MCF 10A (cell line): ENCODE results near the gene PRPF40A. TPM values are rescaled to one million over a fixed set of nuclear protein-coding genes. Genes with fewer than 3 reads are reported as not detected.

Experiments
- BruUV-seq: library from RNA; stranded (reverse); fragments of 400-500 nt; replicated peaks from 2 replicates; lab custom pipeline; 2021; lab: Mats Ljungman, UMichigan
- CTCF ChIA-PET: fragments of 300-600 bp; sonication (Branson Sonifier 250); formaldehyde crosslinking; extraction: SDS; loops from one replicate; lab custom pipeline; 2021; ENCODE audit warnings: antibody characterized with exemption, inconsistent platforms; lab: Yijun Ruan, JAX
- POLR2A ChIA-PET: fragments of 300-600, 350-650 bp; sonication (Branson Sonifier 250); formaldehyde crosslinking; extraction: SDS; loops from one replicate; lab custom pipeline; 2020; ENCODE audit warnings: antibody characterized with exemption, inconsistent platforms; lab: Yijun Ruan, JAX
- DNase-seq: peaks from one replicate; pipeline ENCODE4 v3.0.0-alpha.2; 2018; ENCODE audit not compliant: unreplicated experiment
- H3K27ac Mint-ChIP-seq: one replicate; pipeline ENCODE4 v1.8.0; 2022; ENCODE audit warnings: mild to moderate bottlenecking, low read depth, mixed read lengths; ENCODE audit not compliant: unreplicated experiment
- H3K27me3 Mint-ChIP-seq: one replicate; pipeline ENCODE4 v1.8.0; 2022; ENCODE audit warnings: mixed read lengths; ENCODE audit not compliant: insufficient read depth, unreplicated experiment
- H3K36me3 Mint-ChIP-seq: one replicate; pipeline ENCODE4 v1.8.0; 2022; ENCODE audit warnings: mild to moderate bottlenecking, moderate library complexity, mixed read lengths; ENCODE audit not compliant: insufficient read depth, unreplicated experiment
- H3K4me1 Mint-ChIP-seq: one replicate; pipeline ENCODE4 v1.8.0; 2022; ENCODE audit warnings: mixed read lengths; ENCODE audit not compliant: insufficient read depth, unreplicated experiment
- H3K4me3 Mint-ChIP-seq: one replicate; pipeline ENCODE4 v1.8.0; 2022; ENCODE audit warnings: mild to moderate bottlenecking, moderate library complexity, mixed read lengths; ENCODE audit not compliant: unreplicated experiment
- H3K9me3 Mint-ChIP-seq: one replicate; pipeline ENCODE4 v1.8.0; 2022; ENCODE audit warnings: mixed read lengths; ENCODE audit not compliant: unreplicated experiment
- CTCF ChIP-seq: fragments of 200-600 bp; IDR thresholded peaks from one replicate; pipeline ENCODE4 v1.8.0; 2022; ENCODE audit warnings: antibody characterized with exemption, mild to moderate bottlenecking; ENCODE audit not compliant: unreplicated experiment
- intact Hi-C: fragments of 100-400 bp; cut with micrococcal nuclease; formaldehyde crosslinking; loops from 2 replicates; pipeline ENCODE4 v1.14.1; 2022
- total RNA-seq: library from RNA; stranded (reverse); gene quantifications from 2 replicates; pipeline ENCODE4 v1.2.3, GENCODE V29; 2022

Gene PRPF40A
- total RNA-seq, 1 experiment from 2014 or later, result 140 TPM

- Mint-ChIP-seq H3K4me1 (peaks cover 5% of the 10 kb centered on the region), H3K4me3 (no peak overlapping the region), H3K36me3 (peaks cover 22% of the 10 kb centered on the region), H3K27ac (no peak overlapping the region), H3K27me3 (no peaks in the 10 kb centered on the region), H3K9me3 (no peaks in the 10 kb centered on the region)
- intact Hi-C loops, result no loop called here
- no peak for TF ChIP-seq CTCF
- CTCF ChIA-PET, result interaction anchor here (0.6 to 0.8 kb wide), 5 partner anchors 18 to 418 kb away, joined by 3 to 4 read pairs (median 3); no protein-coding TSS in a partner anchor
- POLR2A ChIA-PET, result interaction anchor here (0.5 to 1.1 kb wide), 4 partner anchors 8 to 407 kb away, joined by 3 to 5 read pairs (median 4); no protein-coding TSS in a partner anchor
- BruUV-seq, result no TSS peak
- no peak for DNase-seq
Observed at GRCh38 chr2:152606941-152607340, 110.3 kb downstream of the PRPF40A start.

GRCh38 chr2:152606081-152606480, 111.2 kb downstream of the PRPF40A start:
- no peaks in the 10 kb centered on the region for H3K9me3 Mint-ChIP-seq
- TF ChIP-seq CTCF, result no peak
- intact Hi-C loops, result no loop called here
- no peaks in the 10 kb centered on the region for H3K27me3 Mint-ChIP-seq
- no TSS peak for BruUV-seq
- CTCF ChIA-PET, result no interaction called here
- POLR2A ChIA-PET, result interaction anchor here (0.5 to 1.1 kb wide), 2 partner anchors 9 to 50 kb away, joined by 3 to 4 read pairs; no protein-coding TSS in a partner anchor
- DNase-seq, result no peak
- no peak overlapping the region for H3K27ac Mint-ChIP-seq
- H3K36me3 Mint-ChIP-seq, result peaks cover 26% of the 10 kb centered on the region
- no peak overlapping the region for H3K4me3 Mint-ChIP-seq
- H3K4me1 Mint-ChIP-seq, result no peaks in the 10 kb centered on the region

GRCh38 chr2:152603166-152603565, 114.1 kb downstream of the PRPF40A start:
- Mint-ChIP-seq H3K4me1 (peaks cover 10% of the 10 kb centered on the region), H3K9me3 (no peaks in the 10 kb centered on the region), H3K27me3 (no peaks in the 10 kb centered on the region), H3K4me3 (no peak overlapping the region), H3K27ac (no peak overlapping the region), H3K36me3 (peaks cover 35% of the 10 kb centered on the region)
- no TSS peak for BruUV-seq
- intact Hi-C loops, result no loop called here
- DNase-seq, result no peak
- CTCF ChIA-PET, result interaction anchor here (0.6 to 0.8 kb wide), 2 partner anchors 25 to 357 kb away, joined by 4 to 5 read pairs; no protein-coding TSS in a partner anchor
- TF ChIP-seq CTCF, result no peak
- POLR2A ChIA-PET, result no interaction called here

- no peak overlapping the region for H3K4me3 Mint-ChIP-seq
- intact Hi-C loops, result no loop called here
- H3K27ac Mint-ChIP-seq, result no peak overlapping the region
- H3K4me1 Mint-ChIP-seq, result peaks cover 10% of the 10 kb centered on the region
- peaks cover 32% of the 10 kb centered on the region for H3K36me3 Mint-ChIP-seq
- BruUV-seq, result no TSS peak
- H3K9me3 Mint-ChIP-seq, result no peaks in the 10 kb centered on the region
- POLR2A ChIA-PET, result no interaction called here
- TF ChIP-seq CTCF, result no peak
- no peaks in the 10 kb centered on the region for H3K27me3 Mint-ChIP-seq
- CTCF ChIA-PET, result interaction anchor here (0.6 to 1.0 kb wide), 4 partner anchors 9 to 356 kb away, joined by 4 to 6 read pairs (median 5); no protein-coding TSS in a partner anchor
- DNase-seq, result no peak
Observed at GRCh38 chr2:152602750-152603149, 114.5 kb downstream of the PRPF40A start.

Other genes starting within 250 kb of the PRPF40A start
- 18.9 and 23.7 TPM in 2 replicates for gene ARL6IP6, start 1.2 kb upstream of the PRPF40A start, total RNA-seq